H1 (cell line): ENCODE results near the gene TBC1D9. TPM values are rescaled to one million over a fixed set of nuclear protein-coding genes. Genes with fewer than 3 reads are reported as not detected.

Experiments
- CTCF ChIA-PET: fragments of 300-600 bp; sonication (Branson Sonifier 250); formaldehyde crosslinking; loops from one replicate; lab custom pipeline; 2021; ENCODE audit not compliant: partially characterized antibody; lab: Charles Lee
- POLR2A ChIA-PET: fragments of 300-600 bp; sonication (Branson Sonifier 250); formaldehyde crosslinking; loops from one replicate; lab custom pipeline; 2021; ENCODE audit warnings: inconsistent platforms; ENCODE audit not compliant: partially characterized antibody; lab: Charles Lee
- DNase-seq, 2 experiments: peaks; one replicate each; pipeline versions ENCODE4 v3.0.0 to v3.0.0-alpha.2; 2010 to 2022; ENCODE audit warnings: low spot score in 2 of 2, low read depth in 1 of 2, mixed read lengths in 1 of 2
- FAIRE-seq: peaks from 2 replicates; lab custom pipeline; 2011; peaks lifted over from hg19 to GRCh38; lab: Jason Lieb, UNC
- H2AFZ ChIP-seq: 2 replicates; pipeline ENCODE4 v1.8.1; 2012; ENCODE audit warnings: low read length, inconsistent platforms
- H2AK5ac ChIP-seq: 2 replicates; pipeline ENCODE4 v1.6.1; 2013; ENCODE audit warnings: low read depth, low read length
- H2BK120ac ChIP-seq: replicated peaks from 2 replicates; pipeline ENCODE3; 2013; ENCODE audit warnings: low read depth, low read length, inconsistent platforms
- H2BK12ac ChIP-seq: 2 replicates; pipeline ENCODE4 v1.6.1; 2013; ENCODE audit warnings: low read depth, low read length
- H2BK15ac ChIP-seq: 2 replicates; pipeline ENCODE4 v1.6.1; 2013; ENCODE audit warnings: low read length
- H2BK20ac ChIP-seq: 2 replicates; pipeline ENCODE4 v1.6.1; 2013; ENCODE audit warnings: low read length
- H2BK5ac ChIP-seq: 2 replicates; pipeline ENCODE4 v1.6.1; 2013; ENCODE audit warnings: low read depth, low read length
- H3K14ac ChIP-seq: 2 replicates; pipeline ENCODE4 v1.6.1; 2013; ENCODE audit warnings: inconsistent platforms; ENCODE audit not compliant: insufficient read length
- H3K18ac ChIP-seq: 2 replicates; pipeline ENCODE4 v1.6.1; 2013; ENCODE audit warnings: low read length; ENCODE audit errors: extremely low read depth
- H3K23ac ChIP-seq: 2 replicates; pipeline ENCODE4 v1.6.1; 2013; ENCODE audit warnings: inconsistent platforms; ENCODE audit not compliant: insufficient read length
- H3K23me2 ChIP-seq: 2 replicates; pipeline ENCODE4 v1.6.1; 2013; ENCODE audit warnings: low read depth, low read length
- H3K27ac ChIP-seq: 2 replicates; pipeline ENCODE4 v1.6.1; 2011; ENCODE audit warnings: low read depth, low read length, inconsistent platforms
- H3K27me3 ChIP-seq, 4 experiments: replicated peaks in 1 of 4; 1 replicate in 1 of 4; 2 replicates in 3 of 4; pipeline versions ENCODE4 v1.6.1 to v1.8.1; 2011 to 2013; ENCODE audit warnings: low read length in 3 of 4, mild to moderate bottlenecking in 3 of 4, inconsistent platforms in 2 of 4, mixed read lengths in 2 of 4, moderate library complexity in 1 of 4; ENCODE audit not compliant: control insufficient read depth in 3 of 4, insufficient read depth in 3 of 4; ENCODE audit errors: extremely low read depth in 1 of 4
- H3K36me3 ChIP-seq, 4 experiments: 2 replicates each; pipeline versions ENCODE4 v1.6.1 to v1.8.1; 2011 to 2013; ENCODE audit warnings: mild to moderate bottlenecking in 4 of 4, low read length in 3 of 4, moderate library complexity in 2 of 4, control low read depth in 1 of 4, inconsistent platforms in 1 of 4; ENCODE audit not compliant: insufficient read depth in 4 of 4, control insufficient read depth in 2 of 4
- H3K4ac ChIP-seq: replicated peaks from 2 replicates; pipeline ENCODE3; 2013; ENCODE audit warnings: low read length, low read depth, mixed read lengths, inconsistent platforms; ENCODE audit not compliant: insufficient read length
- H3K4me1 ChIP-seq, 4 experiments: replicated peaks in 1 of 4; 1 replicate in 1 of 4; 2 replicates in 3 of 4; pipeline versions ENCODE4 v1.6.1 to v1.8.1; 2011 to 2013; ENCODE audit warnings: low read length in 3 of 4, inconsistent platforms in 2 of 4, mixed read lengths in 1 of 4; ENCODE audit not compliant: insufficient read depth in 4 of 4, control insufficient read depth in 3 of 4
- H3K4me2 ChIP-seq, 2 experiments: 2 replicates each; pipeline versions ENCODE4 v1.6.1 to v1.8.1; 2011 to 2013; ENCODE audit warnings: low read depth in 2 of 2, low read length in 2 of 2, control low read depth in 1 of 2, inconsistent platforms in 1 of 2, mild to moderate bottlenecking in 1 of 2; ENCODE audit not compliant: insufficient read depth in 1 of 2
- H3K4me3 ChIP-seq, 4 experiments: fragments of 200-600, 300-600 bp in 1 of 4; sonication (generic), shearing (Covaris generic), sonication (Bioruptor Twin) in 1 of 4; 2 replicates each; pipeline versions ENCODE4 v1.5.1 to v1.8.1; 2011 to 2016; ENCODE audit warnings: low read length in 4 of 4, low read depth in 3 of 4, control low read depth in 2 of 4, inconsistent platforms in 2 of 4, mild to moderate bottlenecking in 2 of 4, mixed read lengths in 1 of 4, moderate library complexity in 1 of 4; ENCODE audit not compliant: insufficient read depth in 2 of 4; ENCODE audit errors: extremely low read depth in 1 of 4
- H3K56ac ChIP-seq: replicated peaks from 2 replicates; pipeline ENCODE3; 2013; ENCODE audit warnings: low read depth, mild to moderate bottlenecking, mixed read lengths, low read length, inconsistent platforms; ENCODE audit not compliant: insufficient read length
- H3K79me1 ChIP-seq: 2 replicates; pipeline ENCODE4 v1.6.1; 2013; ENCODE audit warnings: low read depth, low read length, control low read depth
- H3K79me2 ChIP-seq, 2 experiments: 2 replicates each; pipeline versions ENCODE4 v1.6.1 to v1.8.1; 2012 to 2013; ENCODE audit warnings: low read length in 2 of 2, mild to moderate bottlenecking in 2 of 2, inconsistent platforms in 1 of 2; ENCODE audit not compliant: insufficient read depth in 2 of 2, control insufficient read depth in 1 of 2
- H3K9ac ChIP-seq, 4 experiments: replicated peaks in 1 of 4; 1 replicate in 1 of 4; 2 replicates in 3 of 4; pipeline versions ENCODE4 v1.6.1 to v1.8.1; 2011 to 2013; ENCODE audit warnings: low read depth in 3 of 4, low read length in 3 of 4, control low read depth in 2 of 4, mild to moderate bottlenecking in 2 of 4, moderate library complexity in 2 of 4, inconsistent platforms in 1 of 4; ENCODE audit errors: extremely low read depth in 1 of 4
- H3K9me3 ChIP-seq, 2 experiments: 2 replicates each; pipeline versions ENCODE4 v1.6.1 to v1.8.1; 2012 to 2013; ENCODE audit warnings: mild to moderate bottlenecking in 2 of 2, moderate library complexity in 2 of 2, control low read depth in 1 of 2, inconsistent platforms in 1 of 2, low read depth in 1 of 2, low read length in 1 of 2, mixed read lengths in 1 of 2; ENCODE audit not compliant: insufficient read depth in 2 of 2
- H4K20me1 ChIP-seq, 2 experiments: replicated peaks in 1 of 2; 2 replicates each; pipeline versions ENCODE3 to v1.8.1; 2011 to 2013; ENCODE audit warnings: inconsistent platforms in 2 of 2, low read length in 2 of 2, mild to moderate bottlenecking in 1 of 2; ENCODE audit not compliant: insufficient read depth in 2 of 2, control insufficient read depth in 1 of 2
- H4K5ac ChIP-seq: 2 replicates; pipeline ENCODE4 v1.6.1; 2013; ENCODE audit warnings: low read length, low read depth, mixed read lengths, inconsistent platforms; ENCODE audit not compliant: insufficient read length
- H4K8ac ChIP-seq: 2 replicates; pipeline ENCODE4 v1.8.0; 2013; ENCODE audit warnings: mild to moderate bottlenecking, moderate library complexity, low read length, inconsistent platforms; ENCODE audit not compliant: insufficient read depth; ENCODE audit errors: extremely low read depth
- H4K91ac ChIP-seq: replicated peaks from 2 replicates; pipeline ENCODE3; 2013; ENCODE audit warnings: low read length, mixed read lengths, inconsistent platforms; ENCODE audit not compliant: insufficient read length
- EGR1 ChIP-seq: IDR thresholded peaks from 2 replicates; pipeline ENCODE4 v1.6.1; 2011; ENCODE audit warnings: low read depth, low read length, borderline replicate concordance
- HDAC2 ChIP-seq, 2 experiments: fragments of 300-600 bp in 1 of 2; sonication (generic) in 1 of 2; IDR thresholded peaks; 2 replicates each; pipeline ENCODE4 v1.6.1; 2011 to 2012; ENCODE audit warnings: low read depth in 2 of 2, low read length in 2 of 2, mild to moderate bottlenecking in 2 of 2, moderate library complexity in 2 of 2, borderline replicate concordance in 1 of 2, inconsistent platforms in 1 of 2
- HDAC6 ChIP-seq: IDR thresholded peaks from one replicate; pipeline ENCODE4 v1.7.1; 2012; ENCODE audit warnings: low read depth, mild to moderate bottlenecking, inconsistent platforms, low read length, moderate library complexity
- JUN ChIP-seq: IDR thresholded peaks from 2 replicates; pipeline ENCODE4 v1.6.1; 2011; ENCODE audit warnings: low read depth, mild to moderate bottlenecking, improper control_type of control experiment, low read length
- MAX ChIP-seq: IDR thresholded peaks from 2 replicates; pipeline ENCODE4 v1.6.1; 2012; ENCODE audit warnings: inconsistent platforms
- NANOG ChIP-seq: IDR thresholded peaks from 2 replicates; pipeline ENCODE4 v1.6.1; 2011; ENCODE audit warnings: low read length, low read depth, mild to moderate bottlenecking, inconsistent platforms; ENCODE audit not compliant: insufficient read depth, poor library complexity, severe bottlenecking
- NRF1 ChIP-seq: IDR thresholded peaks from 2 replicates; pipeline ENCODE4 v1.6.1; 2011; ENCODE audit warnings: mild to moderate bottlenecking, low read depth, low read length, improper control_type of control experiment
- POLR2AphosphoS5 ChIP-seq: IDR thresholded peaks from 2 replicates; pipeline ENCODE4 v1.6.1; 2011; ENCODE audit warnings: low read depth, low read length
- RFX5 ChIP-seq: IDR thresholded peaks from 2 replicates; pipeline ENCODE4 v1.6.1; 2011; ENCODE audit warnings: low read depth, low read length, improper control_type of control experiment, borderline replicate concordance
- SP1 ChIP-seq: IDR thresholded peaks from 2 replicates; pipeline ENCODE4 v1.6.1; 2011; ENCODE audit warnings: low read depth, low read length
- TCF12 ChIP-seq: IDR thresholded peaks from 2 replicates; pipeline ENCODE4 v1.6.1; 2011; ENCODE audit warnings: low read depth, mild to moderate bottlenecking, low read length
- USF2 ChIP-seq: IDR thresholded peaks from 2 replicates; pipeline ENCODE4 v1.6.1; 2011; ENCODE audit warnings: low read length, improper control_type of control experiment
- WGBS, 2 experiments: shearing (Covaris generic) in 1 of 2; methylation state at CpG; one replicate each; pipeline versions ENCODE4 v1.1.6 to v1.1.7; 2013 to 2015; ENCODE audit warnings: low lambda C conversion rate in 2 of 2, mixed read lengths in 2 of 2, inconsistent platforms in 1 of 2, low coverage in 1 of 2, missing lambda C conversion rate in 1 of 2; ENCODE audit not compliant: insufficient replicate concordance in 2 of 2, insufficient coverage in 1 of 2, insufficient read length in 1 of 2; ENCODE audit errors: extremely low coverage in 1 of 2, missing lambda C conversion rate in 1 of 2; 5-methylcytosine and 5-hydroxymethylcytosine counted together
- polyA plus RNA-seq, 7 experiments: library from polyadenylated mRNA; depleted of rRNA in 3 of 7; stranded (reverse) in 5 of 7; unstranded in 2 of 7; fragments of >200 nt in 5 of 7; fragments of 200-250 nt in 2 of 7; gene quantifications; 1 replicate in 5 of 7; 2 replicates in 1 of 7; 4 replicates in 1 of 7; pipeline versions ENCODE4 v1.2.1 to v1.2.3, GENCODE V29; 2011 to 2013; ENCODE audit warnings: missing spikeins in 2 of 7, mixed read lengths in 2 of 7
- total RNA-seq: library from RNA; stranded (reverse); fragmentation: NEBNext Ultra II Directional; extraction: Animal tissue kit (Norgen Biotek cat#: 25700); gene quantifications from 2 replicates; pipeline ENCODE4 v1.2.1, GENCODE V29; 2021

The TBC1D9 gene
- total and polyA plus RNA-seq, 2 of the 8 experiments (the other 6 are each of a cell fraction or from before 2014, with no cell fraction given): 0.94 to 1.0 TPM

- H2AFZ ChIP-seq: no peak overlapping the region
Observed at GRCh38 chr4:140718241-140718952, 37.8 kb downstream of the TBC1D9 start.

More at GRCh38 chr4:140718241-140718952, 37.8 kb downstream of the TBC1D9 start:
- no peak overlapping the region for H4K5ac ChIP-seq
- DNase-seq: no peak
- H3K4me2 ChIP-seq: no peak overlapping the region
- H3K36me3 ChIP-seq: no peaks in the 10 kb centered on the region
- ChIA-PET POLR2A (no interaction called here), CTCF (interaction anchor here (0.6 to 1.5 kb wide), 6 partner anchors 25 to 415 kb away, joined by 3 to 5 read pairs (median 3); partner anchors contain the start of gene RNF150)
- no peak overlapping the region for H2BK120ac ChIP-seq
- 92% methylated on average over 3 of the region's 3 CpGs; no CpG with 5 or more reads in 1 of the 2 experiments for WGBS, 2 experiments
- H3K4me1 ChIP-seq: peaks cover 0 to 8% (median 1%) of the 10 kb centered on the region in 4 experiments; a peak in 2 of 7 replicates
- TF ChIP-seq JUN (no peak), EGR1 (no peak), MAX (no peak), USF2 (no peak), HDAC6 (no peak), RFX5 (no peak), POLR2AphosphoS5 (no peak), HDAC2 (IDR thresholded peaks at IDR 0.05; ENCODE audit: borderline replicate concordance in 1 of 2, low read depth in 2 of 2, low read length in 2 of 2) (no peak), TCF12 (no peak), SP1 (no peak), NANOG (no peak), NRF1 (no peak)
- H3K23ac ChIP-seq: no peak overlapping the region
- H3K27me3 ChIP-seq: no peaks in the 10 kb centered on the region
- H3K27ac ChIP-seq: no peak overlapping the region
- no peaks in the 10 kb centered on the region for H3K79me2 ChIP-seq
- no peaks in the 10 kb centered on the region for H3K79me1 ChIP-seq
- no peak overlapping the region for H4K8ac ChIP-seq
- H2BK20ac ChIP-seq: no peak overlapping the region
- no peaks in the 10 kb centered on the region for H3K9me3 ChIP-seq
- H2AK5ac ChIP-seq: no peak overlapping the region
- no peak overlapping the region for H3K4me3 ChIP-seq
- no peaks in the 10 kb centered on the region for H4K20me1 ChIP-seq
- no peak overlapping the region for H3K56ac ChIP-seq
- no peak overlapping the region for H3K4ac ChIP-seq
- no peak overlapping the region for H2BK15ac ChIP-seq
- no peak for FAIRE-seq
- H2BK12ac ChIP-seq: no peak overlapping the region
- H3K14ac ChIP-seq: no peak overlapping the region
- H3K18ac ChIP-seq: no peak overlapping the region
- H4K91ac ChIP-seq: no peak overlapping the region
- no peak overlapping the region for H3K9ac ChIP-seq
- no peaks in the 10 kb centered on the region for H3K23me2 ChIP-seq
- no peak overlapping the region for H2BK5ac ChIP-seq
